ENCODE results near the gene HYI.

DNA sequence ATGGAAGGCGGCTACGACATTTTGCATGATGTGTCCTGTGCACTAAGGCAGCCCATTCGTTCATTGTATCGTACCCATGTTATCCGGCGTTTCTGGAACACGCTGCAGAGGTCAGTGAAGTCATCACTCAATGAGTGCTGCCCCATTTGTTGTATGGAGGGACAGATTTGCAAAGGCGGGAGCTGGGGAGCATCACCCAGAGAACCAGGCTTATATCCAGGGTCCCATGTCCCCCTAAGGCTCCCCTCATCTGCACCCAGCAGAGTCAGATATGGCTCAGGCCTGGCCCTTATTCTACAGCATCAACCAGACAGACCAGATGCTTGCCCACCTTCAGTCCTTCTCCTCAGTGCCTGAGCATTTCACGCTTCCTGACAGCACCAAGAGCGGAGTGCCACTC, 32.9 kb downstream of the HYI start:
- TF ChIP-seq CTCF (conservative IDR thresholded peaks at IDR 0.05; ENCODE audit: low read depth, low read length): no peak
- no peak for TF ChIP-seq EZH2phosphoT487 (IDR thresholded peaks at IDR 0.05; ENCODE audit: borderline replicate concordance, low read length)
